Neuron (in vitro differentiated cells): Measurements from ENCODE around the gene NCOA3.
"Not testable (repeated sequence)": the region's sequence is repeated elsewhere in the genome, so short reads cannot be mapped to it uniquely, and the experiment has no call there.

ENCODE experiments used
- H2AFZ ChIP-seq: one replicate; pipeline ENCODE4 v1.6.1; 2013; ENCODE audit warnings: low read depth, mild to moderate bottlenecking, inconsistent platforms, low read length, moderate library complexity
- H3K27me3 ChIP-seq: one replicate; pipeline ENCODE4 v1.6.1; 2013; ENCODE audit warnings: low read length; ENCODE audit not compliant: insufficient read depth
- H3K36me3 ChIP-seq: one replicate; pipeline ENCODE4 v1.6.1; 2013; ENCODE audit warnings: low read length; ENCODE audit not compliant: insufficient read depth
- H3K4me1 ChIP-seq: one replicate; pipeline ENCODE4 v1.6.1; 2013; ENCODE audit warnings: low read length; ENCODE audit not compliant: insufficient read depth
- H3K4me3 ChIP-seq: 2 replicates; pipeline ENCODE4 v1.5.1; 2013; ENCODE audit warnings: mild to moderate bottlenecking, low read length, moderate library complexity
- H3K9me3 ChIP-seq: one replicate; pipeline ENCODE4 v1.6.1; 2013; ENCODE audit warnings: low read length

Gene NCOA3

DNA sequence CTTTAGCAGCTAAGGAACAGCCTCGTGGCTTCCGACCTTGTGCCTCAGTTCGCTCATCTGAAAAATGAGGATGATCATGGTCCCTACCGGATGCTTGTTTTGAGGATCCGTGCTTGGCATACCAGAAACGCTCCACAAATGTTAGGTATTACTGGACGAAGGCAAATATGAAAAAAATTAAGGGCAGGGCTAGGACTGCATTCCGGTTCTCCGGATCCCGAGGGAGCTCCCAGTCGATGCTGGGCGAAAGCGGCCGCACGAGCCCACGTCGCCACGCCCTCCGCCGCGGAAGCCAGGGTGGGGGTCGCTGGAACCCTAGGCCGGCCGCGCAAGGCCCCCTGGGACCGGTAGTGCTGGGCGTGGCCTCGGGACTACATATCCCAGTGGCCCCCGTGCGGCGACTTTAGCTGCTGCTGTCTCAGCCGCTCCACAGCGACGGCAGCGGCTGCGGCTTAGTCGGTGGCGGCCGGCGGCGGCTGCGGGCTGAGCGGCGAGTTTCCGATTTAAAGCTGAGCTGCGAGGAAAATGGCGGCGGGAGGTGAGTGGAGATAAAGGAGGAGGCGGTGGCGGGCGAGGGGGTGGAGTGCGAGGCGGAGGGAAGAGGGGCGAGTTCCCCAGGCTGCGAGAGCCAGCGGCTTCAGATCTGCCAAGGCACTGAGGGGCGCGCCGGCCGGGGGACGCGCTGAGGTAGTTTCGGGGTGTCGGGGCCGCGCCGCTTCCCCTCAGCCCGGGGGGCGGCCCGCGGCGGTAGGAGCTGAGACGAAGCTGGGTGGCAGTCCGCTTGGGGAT, at the start of gene NCOA3:
Gene NCOA3, plus strand, starts transcription at position 406 of the 789 bp plus-strand sequence. CDS start 120,361 bp downstream, outside the sequence.
- Histone ChIP-seq H3K4me1 (peaks cover 20% of the 10 kb centered on the region), H3K36me3 (no peaks in the 10 kb centered on the region), H3K9me3 (no peaks in the 10 kb centered on the region)

DNA sequence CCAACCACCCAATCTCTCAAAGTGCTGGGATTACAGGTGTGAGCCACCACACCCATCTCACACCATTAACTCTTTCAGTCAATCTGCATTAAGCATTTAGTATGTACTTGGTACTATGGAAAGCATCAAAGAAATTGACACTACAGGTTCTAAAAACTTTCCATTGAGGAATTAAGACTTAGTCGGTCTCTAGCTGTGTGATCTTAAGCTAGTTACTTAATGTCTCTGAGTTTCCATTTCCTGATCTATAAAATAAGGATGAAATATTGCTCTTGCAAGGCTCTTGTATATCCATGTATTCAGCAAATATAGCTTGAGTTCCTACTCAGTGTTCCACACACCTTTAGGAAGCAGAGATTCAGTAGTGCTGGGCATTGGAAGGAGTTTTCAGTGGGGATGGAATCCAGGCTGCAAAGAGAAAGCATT, 48.9 kb upstream of the NCOA3 start:
- Histone ChIP-seq H3K36me3 (no peaks in the 10 kb centered on the region), H3K4me3 (no peak overlapping the region)

More for the DNA sequence above, at the start of gene NCOA3:
- Histone ChIP-seq H3K4me3 (peak within 1 kb of the TSS; percentile 60), H3K27me3 (no peaks in the 10 kb centered on the region), H2AFZ (peak within 1 kb of the TSS; percentile 88)

DNA sequence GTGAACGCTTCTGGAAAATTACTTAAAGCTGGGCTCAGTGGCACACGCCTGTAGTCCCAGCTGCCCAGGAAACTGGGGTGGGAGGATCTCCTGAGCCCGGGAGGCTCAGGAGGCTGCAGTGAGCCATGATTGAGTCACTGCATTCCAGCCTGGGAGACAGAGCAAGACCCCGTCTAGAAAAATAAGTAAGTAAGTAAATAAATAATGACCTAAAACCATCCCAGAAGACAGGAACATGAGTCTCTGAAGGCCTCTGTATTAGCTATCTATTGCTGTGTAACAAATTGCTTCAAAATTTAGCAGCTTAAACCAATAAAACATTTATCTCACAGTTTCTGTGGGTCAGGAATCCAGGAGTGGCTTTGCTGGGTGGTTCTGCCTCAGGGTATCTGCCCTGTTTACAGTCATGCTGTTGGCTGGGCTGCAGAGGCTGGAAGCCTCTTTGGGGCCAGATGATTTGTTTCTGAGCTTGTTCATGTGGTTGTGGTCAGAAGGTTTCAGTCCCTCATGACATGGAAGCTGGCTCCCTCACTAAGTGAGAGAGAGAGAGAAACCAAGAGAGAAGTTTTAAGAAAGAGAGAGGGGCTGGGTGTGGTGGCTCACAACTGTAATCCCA, 48.4 kb upstream of the NCOA3 start:
- no peaks in the 10 kb centered on the region for H3K36me3 ChIP-seq
- no peaks in the 10 kb centered on the region for H3K9me3 ChIP-seq
- H3K4me1 ChIP-seq: no peaks in the 10 kb centered on the region
- H3K27me3 ChIP-seq: peaks cover 2% of the 10 kb centered on the region
- no peak overlapping the region for H3K4me3 ChIP-seq
- H2AFZ ChIP-seq: no peak overlapping the region

More for the DNA sequence above, 48.9 kb upstream of the NCOA3 start:
- Histone ChIP-seq H3K4me1 (no peaks in the 10 kb centered on the region), H2AFZ (no peak overlapping the region), H3K27me3 (peaks cover 2% of the 10 kb centered on the region), H3K9me3 (no peaks in the 10 kb centered on the region)

GRCh38 chr20:47454298-47455132, 47.2 kb upstream of the NCOA3 start:
- no peaks in the 10 kb centered on the region for H3K9me3 ChIP-seq
- no peaks in the 10 kb centered on the region for H3K4me1 ChIP-seq
- H3K27me3 ChIP-seq: peaks cover 2% of the 10 kb centered on the region
- no peaks in the 10 kb centered on the region for H3K36me3 ChIP-seq
- no peak overlapping the region for H2AFZ ChIP-seq
- H3K4me3 ChIP-seq: no peak overlapping the region

GRCh38 chr20:47455133-47456040, 46.3 kb upstream of the NCOA3 start:
- Histone ChIP-seq H3K27me3 (peaks cover 2% of the 10 kb centered on the region), H3K4me3 (no peak overlapping the region), H3K36me3 (no peaks in the 10 kb centered on the region), H2AFZ (no peak overlapping the region), H3K9me3 (no peaks in the 10 kb centered on the region), H3K4me1 (no peaks in the 10 kb centered on the region)

- Histone ChIP-seq H3K4me3 (no peak overlapping the region), H3K9me3 (no peaks in the 10 kb centered on the region), H3K27me3 (peaks cover 2% of the 10 kb centered on the region), H3K36me3 (no peaks in the 10 kb centered on the region), H2AFZ (no peak overlapping the region), H3K4me1 (no peaks in the 10 kb centered on the region)
Measured at GRCh38 chr20:47456041-47456537, 45.6 kb upstream of the NCOA3 start.

GRCh38 chr20:47456952-47457724, 44.5 kb upstream of the NCOA3 start:
- Histone ChIP-seq H3K4me3 (no peak overlapping the region), H3K36me3 (no peaks in the 10 kb centered on the region)

DNA sequence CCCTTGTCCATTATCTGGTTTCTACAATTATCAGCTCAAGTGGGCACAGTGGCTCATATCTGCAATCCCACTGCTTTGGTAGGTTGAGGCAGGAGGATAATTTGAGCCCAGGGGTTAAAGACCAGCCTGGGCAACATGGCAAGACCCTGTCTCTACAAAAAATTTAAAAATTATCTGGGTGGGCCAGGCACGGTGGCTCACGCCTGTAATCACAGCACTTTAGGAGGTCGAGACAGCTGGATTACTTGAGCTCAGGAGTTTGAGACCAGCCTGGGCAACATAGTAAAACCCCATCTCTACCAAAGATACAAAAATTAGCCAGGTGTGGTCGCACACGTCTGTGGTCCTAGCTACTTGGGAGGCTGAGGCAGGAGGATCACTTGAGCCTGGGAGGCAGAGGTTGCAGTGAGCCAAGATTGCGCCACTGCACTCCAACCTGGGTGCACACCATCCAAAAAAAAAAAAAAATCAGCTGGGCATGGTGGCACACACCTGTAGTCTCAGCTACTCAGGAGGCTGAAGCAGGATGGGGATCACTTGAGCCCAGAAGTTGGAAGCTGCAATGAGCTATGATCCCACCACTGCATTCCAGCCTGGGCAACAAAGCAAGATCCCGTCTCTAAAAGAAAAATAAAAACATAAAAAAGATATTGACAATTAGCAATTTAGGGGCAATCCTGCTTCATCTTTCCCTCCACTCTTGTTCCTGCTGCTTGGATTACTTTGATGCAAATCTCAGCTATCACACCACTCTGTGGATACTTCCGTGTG, 43.2 kb upstream of the NCOA3 start:
- not testable (repeated sequence) for H3K27me3 ChIP-seq, H3K4me1 ChIP-seq, H3K4me3 ChIP-seq, H3K36me3 ChIP-seq, H3K9me3 ChIP-seq, H2AFZ ChIP-seq

More at GRCh38 chr20:47456952-47457724, 44.5 kb upstream of the NCOA3 start:
- Histone ChIP-seq H3K9me3 (no peaks in the 10 kb centered on the region), H3K27me3 (peaks cover 2% of the 10 kb centered on the region), H2AFZ (no peak overlapping the region), H3K4me1 (no peaks in the 10 kb centered on the region)

DNA sequence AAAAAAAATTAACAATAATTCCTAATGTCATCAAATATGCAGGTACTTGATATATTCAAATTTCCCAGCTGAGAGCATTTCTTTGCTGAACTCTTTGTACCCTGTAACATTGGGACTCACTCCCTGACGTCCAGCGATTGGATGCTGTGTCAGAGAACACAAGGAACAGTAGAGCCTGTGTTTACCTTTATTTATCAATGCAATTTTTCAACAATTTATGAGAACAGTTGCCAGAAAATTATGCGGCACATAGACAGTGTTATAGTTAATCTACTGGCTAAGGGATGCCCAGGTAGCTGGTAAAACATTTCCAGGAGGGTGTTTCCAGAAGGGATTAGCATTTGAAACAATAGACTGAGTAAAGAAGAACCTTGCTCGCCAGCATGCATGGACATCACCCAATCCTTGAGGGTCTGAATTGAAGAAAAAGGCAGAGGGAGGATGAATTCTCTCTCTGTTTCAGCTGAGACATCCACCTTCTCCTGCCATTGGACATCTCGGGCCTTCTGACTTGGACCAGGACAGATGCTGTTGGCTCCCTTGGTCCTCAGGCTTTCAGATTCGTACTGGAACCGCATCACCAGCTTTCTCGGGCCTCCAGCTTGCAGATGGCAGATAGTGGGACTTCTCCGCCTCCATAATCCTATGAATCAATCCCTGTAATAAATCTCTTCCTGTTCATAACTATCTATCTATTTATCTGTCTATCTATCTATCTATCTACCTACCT, 42.2 kb upstream of the NCOA3 start:
- Histone ChIP-seq H3K4me3 (no peak overlapping the region), H3K36me3 (no peaks in the 10 kb centered on the region)

GRCh38 chr20:47460761-47461112, 41.0 kb upstream of the NCOA3 start:
- not testable (repeated sequence) for H3K4me3 ChIP-seq, H3K4me1 ChIP-seq, H3K27me3 ChIP-seq, H3K9me3 ChIP-seq, H2AFZ ChIP-seq, H3K36me3 ChIP-seq

More for the DNA sequence above, 42.2 kb upstream of the NCOA3 start:
- H3K9me3 ChIP-seq: no peaks in the 10 kb centered on the region
- H2AFZ ChIP-seq: no peak overlapping the region
- no peaks in the 10 kb centered on the region for H3K4me1 ChIP-seq
- peaks cover 2% of the 10 kb centered on the region for H3K27me3 ChIP-seq
